ENCODE data around the gene AFP. TPM values are rescaled to one million over a fixed set of nuclear protein-coding genes. Genes with fewer than 3 reads are reported as not detected.

The AFP gene
- polyA plus RNA-seq, 1 donor from 2014 or later: not detected

DNA sequence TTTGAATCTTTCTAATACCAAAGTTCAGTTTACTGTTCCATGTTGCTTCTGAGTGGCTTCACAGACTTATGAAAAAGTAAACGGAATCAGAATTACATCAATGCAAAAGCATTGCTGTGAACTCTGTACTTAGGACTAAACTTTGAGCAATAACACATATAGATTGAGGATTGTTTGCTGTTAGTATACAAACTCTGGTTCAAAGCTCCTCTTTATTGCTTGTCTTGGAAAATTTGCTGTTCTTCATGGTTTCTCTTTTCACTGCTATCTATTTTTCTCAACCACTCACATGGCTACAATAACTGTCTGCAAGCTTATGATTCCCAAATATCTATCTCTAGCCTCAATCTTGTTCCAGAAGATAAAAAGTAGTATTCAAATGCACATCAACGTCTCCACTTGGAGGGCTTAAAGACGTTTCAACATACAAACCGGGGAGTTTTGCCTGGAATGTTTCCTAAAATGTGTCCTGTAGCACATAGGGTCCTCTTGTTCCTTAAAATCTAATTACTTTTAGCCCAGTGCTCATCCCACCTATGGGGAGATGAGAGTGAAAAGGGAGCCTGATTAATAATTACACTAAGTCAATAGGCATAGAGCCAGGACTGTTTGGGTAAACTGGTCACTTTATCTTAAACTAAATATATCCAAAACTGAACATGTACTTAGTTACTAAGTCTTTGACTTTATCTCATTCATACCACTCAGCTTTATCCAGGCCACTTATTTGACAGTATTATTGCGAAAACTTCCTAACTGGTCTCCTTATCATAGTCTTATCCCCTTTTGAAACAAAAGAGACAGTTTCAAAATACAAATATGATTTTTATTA is 3.6 kb upstream of the AFP start:
- no peak overlapping the region for H3K4me2 ChIP-seq (ENCODE audit: low read length)
- H3K36me3 ChIP-seq (ENCODE audit: insufficient read depth, low read length): no peaks in the 10 kb centered on the region

GRCh38 chr4:73433140-73433539 is 2.9 kb upstream of the AFP start:
- TF ChIP-seq EZH2 (IDR thresholded peaks at IDR 0.05; ENCODE audit: borderline replicate concordance, insufficient read depth, low read length, poor library complexity, severe bottlenecking) (no peak), SMC3 (conservative IDR thresholded peaks at IDR 0.05; ENCODE audit: poor library complexity) (no peak), EP300 (conservative IDR thresholded peaks at IDR 0.05; ENCODE audit: poor library complexity, severe bottlenecking) (no peak), MXI1 (conservative IDR thresholded peaks at IDR 0.05; ENCODE audit: poor library complexity, severe bottlenecking) (no peak), RAD21 (conservative IDR thresholded peaks at IDR 0.05) (no peak), POLR2AphosphoS5 (IDR thresholded peaks at IDR 0.05) (no peak), TAF1 (IDR thresholded peaks at IDR 0.05; ENCODE audit: low read depth) (no peak)
- TF ChIP-seq, protein P1, sequence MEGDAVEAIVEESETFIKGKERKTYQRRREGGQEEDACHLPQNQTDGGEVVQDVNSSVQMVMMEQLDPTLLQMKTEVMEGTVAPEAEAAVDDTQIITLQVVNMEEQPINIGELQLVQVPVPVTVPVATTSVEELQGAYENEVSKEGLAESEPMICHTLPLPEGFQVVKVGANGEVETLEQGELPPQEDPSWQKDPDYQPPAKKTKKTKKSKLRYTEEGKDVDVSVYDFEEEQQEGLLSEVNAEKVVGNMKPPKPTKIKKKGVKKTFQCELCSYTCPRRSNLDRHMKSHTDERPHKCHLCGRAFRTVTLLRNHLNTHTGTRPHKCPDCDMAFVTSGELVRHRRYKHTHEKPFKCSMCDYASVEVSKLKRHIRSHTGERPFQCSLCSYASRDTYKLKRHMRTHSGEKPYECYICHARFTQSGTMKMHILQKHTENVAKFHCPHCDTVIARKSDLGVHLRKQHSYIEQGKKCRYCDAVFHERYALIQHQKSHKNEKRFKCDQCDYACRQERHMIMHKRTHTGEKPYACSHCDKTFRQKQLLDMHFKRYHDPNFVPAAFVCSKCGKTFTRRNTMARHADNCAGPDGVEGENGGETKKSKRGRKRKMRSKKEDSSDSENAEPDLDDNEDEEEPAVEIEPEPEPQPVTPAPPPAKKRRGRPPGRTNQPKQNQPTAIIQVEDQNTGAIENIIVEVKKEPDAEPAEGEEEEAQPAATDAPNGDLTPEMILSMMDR (IDR thresholded peaks at IDR 0.05; ENCODE audit: poor library complexity, severe bottlenecking): no peak
- TF ChIP-seq, protein P2, sequence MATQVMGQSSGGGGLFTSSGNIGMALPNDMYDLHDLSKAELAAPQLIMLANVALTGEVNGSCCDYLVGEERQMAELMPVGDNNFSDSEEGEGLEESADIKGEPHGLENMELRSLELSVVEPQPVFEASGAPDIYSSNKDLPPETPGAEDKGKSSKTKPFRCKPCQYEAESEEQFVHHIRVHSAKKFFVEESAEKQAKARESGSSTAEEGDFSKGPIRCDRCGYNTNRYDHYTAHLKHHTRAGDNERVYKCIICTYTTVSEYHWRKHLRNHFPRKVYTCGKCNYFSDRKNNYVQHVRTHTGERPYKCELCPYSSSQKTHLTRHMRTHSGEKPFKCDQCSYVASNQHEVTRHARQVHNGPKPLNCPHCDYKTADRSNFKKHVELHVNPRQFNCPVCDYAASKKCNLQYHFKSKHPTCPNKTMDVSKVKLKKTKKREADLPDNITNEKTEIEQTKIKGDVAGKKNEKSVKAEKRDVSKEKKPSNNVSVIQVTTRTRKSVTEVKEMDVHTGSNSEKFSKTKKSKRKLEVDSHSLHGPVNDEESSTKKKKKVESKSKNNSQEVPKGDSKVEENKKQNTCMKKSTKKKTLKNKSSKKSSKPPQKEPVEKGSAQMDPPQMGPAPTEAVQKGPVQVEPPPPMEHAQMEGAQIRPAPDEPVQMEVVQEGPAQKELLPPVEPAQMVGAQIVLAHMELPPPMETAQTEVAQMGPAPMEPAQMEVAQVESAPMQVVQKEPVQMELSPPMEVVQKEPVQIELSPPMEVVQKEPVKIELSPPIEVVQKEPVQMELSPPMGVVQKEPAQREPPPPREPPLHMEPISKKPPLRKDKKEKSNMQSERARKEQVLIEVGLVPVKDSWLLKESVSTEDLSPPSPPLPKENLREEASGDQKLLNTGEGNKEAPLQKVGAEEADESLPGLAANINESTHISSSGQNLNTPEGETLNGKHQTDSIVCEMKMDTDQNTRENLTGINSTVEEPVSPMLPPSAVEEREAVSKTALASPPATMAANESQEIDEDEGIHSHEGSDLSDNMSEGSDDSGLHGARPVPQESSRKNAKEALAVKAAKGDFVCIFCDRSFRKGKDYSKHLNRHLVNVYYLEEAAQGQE (IDR thresholded peaks at IDR 0.05; ENCODE audit: borderline replicate concordance): no peak
- no peak overlapping the region for H3K9ac ChIP-seq (ENCODE audit: low read length)
- H3K4me2 ChIP-seq (ENCODE audit: low read length): no peak overlapping the region
- H3F3A ChIP-seq (ENCODE audit: insufficient read depth, low read length, poor library complexity, severe bottlenecking): no peaks in the 10 kb centered on the region
- no peaks in the 10 kb centered on the region for H3K79me2 ChIP-seq (replicated peaks; ENCODE audit: insufficient read depth, low read length)
- H3K27me3 ChIP-seq (ENCODE audit: insufficient read depth, low read depth, low read length): no peaks in the 10 kb centered on the region
- no peak overlapping the region for H3K4me3 ChIP-seq (ENCODE audit: low read length)
- no peaks in the 10 kb centered on the region for H4K20me1 ChIP-seq (ENCODE audit: insufficient read depth)
- H3K9me3 ChIP-seq (ENCODE audit: low read length): no peaks in the 10 kb centered on the region
- no peaks in the 10 kb centered on the region for H3K9me2 ChIP-seq (ENCODE audit: insufficient read depth, low read length)
- no peak overlapping the region for H2AFZ ChIP-seq (ENCODE audit: low read depth, low read length)
- H3K36me3 ChIP-seq (ENCODE audit: insufficient read depth, low read length): no peaks in the 10 kb centered on the region
- H3K27ac ChIP-seq (ENCODE audit: low read length): no peak overlapping the region

More for the DNA sequence above, 3.6 kb upstream of the AFP start:
- Histone ChIP-seq H3K79me2 (replicated peaks; ENCODE audit: insufficient read depth, low read length) (no peaks in the 10 kb centered on the region), H3K9me2 (ENCODE audit: insufficient read depth, low read length) (no peaks in the 10 kb centered on the region), H2AFZ (ENCODE audit: low read depth, low read length) (no peak overlapping the region), H3K9me3 (ENCODE audit: low read length) (no peaks in the 10 kb centered on the region), H3K4me3 (ENCODE audit: low read length) (no peak overlapping the region), H4K20me1 (ENCODE audit: insufficient read depth) (no peaks in the 10 kb centered on the region), H3K27me3 (ENCODE audit: insufficient read depth, low read depth, low read length) (no peaks in the 10 kb centered on the region), H3K27ac (ENCODE audit: low read length) (no peak overlapping the region), H3K9ac (ENCODE audit: low read length) (no peak overlapping the region), H3F3A (ENCODE audit: insufficient read depth, low read length, poor library complexity, severe bottlenecking) (no peaks in the 10 kb centered on the region)
- no peak for TF ChIP-seq RAD21 (conservative IDR thresholded peaks at IDR 0.05)
- TF ChIP-seq EZH2 (IDR thresholded peaks at IDR 0.05; ENCODE audit: borderline replicate concordance, insufficient read depth, low read length, poor library complexity, severe bottlenecking): no peak
- no peak for TF ChIP-seq TAF1 (IDR thresholded peaks at IDR 0.05; ENCODE audit: low read depth)
- TF ChIP-seq, protein P1 (IDR thresholded peaks at IDR 0.05; ENCODE audit: poor library complexity, severe bottlenecking): no peak
- TF ChIP-seq, protein P2 (IDR thresholded peaks at IDR 0.05; ENCODE audit: borderline replicate concordance): no peak
- TF ChIP-seq MXI1 (conservative IDR thresholded peaks at IDR 0.05; ENCODE audit: poor library complexity, severe bottlenecking): no peak
- TF ChIP-seq EP300 (conservative IDR thresholded peaks at IDR 0.05; ENCODE audit: poor library complexity, severe bottlenecking): no peak
- TF ChIP-seq SMC3 (conservative IDR thresholded peaks at IDR 0.05; ENCODE audit: poor library complexity): no peak
- TF ChIP-seq POLR2AphosphoS5 (IDR thresholded peaks at IDR 0.05): no peak

Measured in neural cell (in vitro differentiated cells).